Calu3 (cell line): Measurements from ENCODE around the gene PRDM8. TPM values are rescaled to one million over a fixed set of nuclear protein-coding genes. Genes with fewer than 3 reads are reported as not detected.

ENCODE experiments used
- BruUV-seq: library from RNA; stranded (reverse); fragments of 400-500 nt; replicated peaks from 2 replicates; lab custom pipeline; 2021; lab: Mats Ljungman, UMichigan
- CTCF ChIA-PET: fragments of 300-600 bp; sonication (Branson Sonifier 250); formaldehyde crosslinking; loops from one replicate; lab custom pipeline; 2022; ENCODE audit warnings: antibody characterized with exemption; lab: Charles Lee
- DNase-seq: peaks from one replicate; pipeline ENCODE4 v3.0.0; 2022
- H3K27ac Mint-ChIP-seq: one replicate; pipeline ENCODE4 v1.8.0; 2022; ENCODE audit warnings: mixed read lengths; ENCODE audit not compliant: unreplicated experiment
- H3K27me3 Mint-ChIP-seq: one replicate; pipeline ENCODE4 v1.8.0; 2022; ENCODE audit warnings: mixed read lengths; ENCODE audit not compliant: unreplicated experiment
- H3K36me3 Mint-ChIP-seq: one replicate; pipeline ENCODE4 v1.8.0; 2022; ENCODE audit warnings: mild to moderate bottlenecking, moderate library complexity, mixed read lengths; ENCODE audit not compliant: insufficient read depth, unreplicated experiment
- H3K4me1 Mint-ChIP-seq: one replicate; pipeline ENCODE4 v1.8.0; 2022; ENCODE audit warnings: mild to moderate bottlenecking, low read depth, mixed read lengths; ENCODE audit not compliant: unreplicated experiment
- H3K4me3 Mint-ChIP-seq: one replicate; pipeline ENCODE4 v1.8.0; 2022; ENCODE audit warnings: mild to moderate bottlenecking, low read depth, moderate library complexity, mixed read lengths; ENCODE audit not compliant: unreplicated experiment
- H3K9me3 Mint-ChIP-seq: one replicate; pipeline ENCODE4 v1.8.0; 2022; ENCODE audit warnings: low read depth, mixed read lengths; ENCODE audit not compliant: unreplicated experiment
- intact Hi-C: fragments of 100-400 bp; cut with micrococcal nuclease; formaldehyde crosslinking; loops from one replicate; pipeline ENCODE4 v1.10.0; 2022; ENCODE audit not compliant: unreplicated experiment
- total RNA-seq: library from RNA; stranded (reverse); gene quantifications from 2 replicates; pipeline ENCODE4 v1.2.3, GENCODE V29; 2022
- TF ChIP-seq, protein P1 (sequence below): fragments of 200-600 bp; IDR thresholded peaks from one replicate; pipeline ENCODE4 v1.8.0; 2022; ENCODE audit warnings: antibody characterized with exemption; ENCODE audit not compliant: unreplicated experiment

Gene PRDM8
- total RNA-seq, 1 experiment from 2014 or later = 1.8 TPM

DNA sequence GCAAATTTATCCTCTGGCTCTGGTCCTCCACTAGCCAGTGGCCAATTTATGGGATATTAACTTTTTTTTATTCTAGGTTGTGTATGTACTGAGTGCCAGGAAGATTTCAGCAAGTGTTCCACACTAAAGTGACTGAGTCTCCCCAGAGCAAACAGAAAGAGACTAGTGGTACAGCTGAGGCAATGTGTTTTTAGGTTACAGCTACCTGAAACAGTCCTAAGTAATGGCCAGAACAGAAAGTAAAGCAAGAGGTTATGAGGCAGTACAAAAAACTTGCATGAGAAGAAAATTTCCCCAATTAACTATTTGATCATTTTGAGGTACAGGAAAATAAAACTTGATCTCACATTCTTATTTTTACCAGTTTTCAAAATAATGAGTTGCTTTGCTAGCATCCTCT is 31.2 kb downstream of the PRDM8 start:
- Mint-ChIP-seq H3K27me3 (no peaks in the 10 kb centered on the region), H3K4me1 (no peaks in the 10 kb centered on the region), H3K4me3 (no peak overlapping the region), H3K36me3 (no peaks in the 10 kb centered on the region), H3K9me3 (no peaks in the 10 kb centered on the region), H3K27ac (no peak overlapping the region)
- intact Hi-C loops = no loop called here
- no TSS peak for BruUV-seq
- TF ChIP-seq, protein P1, sequence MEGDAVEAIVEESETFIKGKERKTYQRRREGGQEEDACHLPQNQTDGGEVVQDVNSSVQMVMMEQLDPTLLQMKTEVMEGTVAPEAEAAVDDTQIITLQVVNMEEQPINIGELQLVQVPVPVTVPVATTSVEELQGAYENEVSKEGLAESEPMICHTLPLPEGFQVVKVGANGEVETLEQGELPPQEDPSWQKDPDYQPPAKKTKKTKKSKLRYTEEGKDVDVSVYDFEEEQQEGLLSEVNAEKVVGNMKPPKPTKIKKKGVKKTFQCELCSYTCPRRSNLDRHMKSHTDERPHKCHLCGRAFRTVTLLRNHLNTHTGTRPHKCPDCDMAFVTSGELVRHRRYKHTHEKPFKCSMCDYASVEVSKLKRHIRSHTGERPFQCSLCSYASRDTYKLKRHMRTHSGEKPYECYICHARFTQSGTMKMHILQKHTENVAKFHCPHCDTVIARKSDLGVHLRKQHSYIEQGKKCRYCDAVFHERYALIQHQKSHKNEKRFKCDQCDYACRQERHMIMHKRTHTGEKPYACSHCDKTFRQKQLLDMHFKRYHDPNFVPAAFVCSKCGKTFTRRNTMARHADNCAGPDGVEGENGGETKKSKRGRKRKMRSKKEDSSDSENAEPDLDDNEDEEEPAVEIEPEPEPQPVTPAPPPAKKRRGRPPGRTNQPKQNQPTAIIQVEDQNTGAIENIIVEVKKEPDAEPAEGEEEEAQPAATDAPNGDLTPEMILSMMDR = no peak
- no peak for DNase-seq
- CTCF ChIA-PET = no interaction called here

DNA sequence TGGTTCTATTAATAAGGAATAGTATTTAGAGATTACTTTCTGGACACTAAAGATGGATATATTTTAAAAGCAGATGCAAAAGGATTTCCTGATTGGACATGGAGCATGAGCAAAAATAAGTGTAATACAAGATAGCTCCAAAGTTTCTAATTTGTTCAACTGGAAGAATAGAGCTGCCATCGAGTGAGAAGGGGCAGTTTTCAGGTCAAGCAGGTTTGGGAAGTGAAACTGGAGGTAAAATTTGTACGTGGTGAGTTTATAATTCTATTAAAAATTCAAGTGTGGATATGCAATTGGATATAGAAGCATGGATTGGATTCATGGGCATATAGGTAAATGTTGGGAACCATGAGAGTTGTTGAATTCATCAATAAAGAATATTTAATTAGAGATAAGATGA is 31.8 kb downstream of the PRDM8 start:
- DNase-seq = no peak
- H3K9me3 Mint-ChIP-seq = no peaks in the 10 kb centered on the region
- no TSS peak for BruUV-seq
- no peak overlapping the region for H3K27ac Mint-ChIP-seq
- CTCF ChIA-PET = no interaction called here
- H3K4me3 Mint-ChIP-seq = no peak overlapping the region
- no peaks in the 10 kb centered on the region for H3K27me3 Mint-ChIP-seq
- TF ChIP-seq, protein P1 = no peak
- intact Hi-C loops = no loop called here
- no peaks in the 10 kb centered on the region for H3K36me3 Mint-ChIP-seq
- H3K4me1 Mint-ChIP-seq = no peaks in the 10 kb centered on the region

DNA sequence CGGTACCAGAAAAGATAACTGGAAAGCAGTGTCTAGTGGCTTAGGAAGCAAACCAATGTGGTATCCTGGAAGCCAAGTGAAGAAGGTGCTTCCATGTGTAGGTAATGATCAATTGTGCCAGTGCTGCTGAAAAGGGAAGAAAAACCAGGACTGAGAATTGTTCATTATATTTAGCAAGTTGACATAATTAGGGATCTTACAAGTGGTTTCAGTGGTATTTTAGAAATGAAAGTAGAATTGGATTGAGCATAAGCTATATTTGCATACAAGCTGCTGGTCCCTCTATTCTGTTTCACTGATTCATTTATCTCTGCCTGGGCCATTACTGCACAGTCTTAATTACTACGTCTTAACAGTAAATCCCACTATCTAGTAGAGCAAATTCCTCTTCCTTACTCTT is 32.3 kb downstream of the PRDM8 start:
- TF ChIP-seq, protein P1 = no peak
- Mint-ChIP-seq H3K4me1 (no peaks in the 10 kb centered on the region), H3K36me3 (no peaks in the 10 kb centered on the region), H3K27me3 (no peaks in the 10 kb centered on the region), H3K9me3 (no peaks in the 10 kb centered on the region), H3K4me3 (no peak overlapping the region), H3K27ac (no peak overlapping the region)
- no TSS peak for BruUV-seq
- DNase-seq = no peak
- intact Hi-C loops = no loop called here
- CTCF ChIA-PET = interaction anchor here (1.1 kb wide), 1 partner anchor 106 kb away, joined by 3 read pairs; the partner anchor contains the start of gene CFAP299

DNA sequence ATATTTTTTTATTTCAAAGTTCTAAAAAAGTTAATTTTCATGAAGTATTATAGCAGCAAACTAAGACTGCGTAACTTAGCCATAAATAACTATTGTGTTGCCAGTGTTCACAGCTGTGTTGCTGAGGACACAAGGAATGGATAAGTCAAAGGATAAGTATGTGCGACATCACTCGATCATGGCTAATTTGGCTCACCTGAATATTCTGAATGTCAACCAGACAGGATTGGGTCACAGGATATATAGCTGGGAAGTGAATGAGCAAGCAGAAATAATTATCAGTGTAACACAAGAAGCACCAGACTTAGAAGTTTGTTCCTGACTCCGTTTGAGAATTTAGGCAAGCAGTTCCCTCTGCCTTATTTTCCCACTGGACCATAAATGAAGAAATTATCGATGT is 33.9 kb downstream of the PRDM8 start:
- no peaks in the 10 kb centered on the region for H3K27me3 Mint-ChIP-seq
- CTCF ChIA-PET = no interaction called here
- intact Hi-C loops = no loop called here
- no peak overlapping the region for H3K4me3 Mint-ChIP-seq
- no TSS peak for BruUV-seq
- DNase-seq = no peak
- H3K9me3 Mint-ChIP-seq = no peaks in the 10 kb centered on the region
- TF ChIP-seq, protein P1 = no peak
- H3K27ac Mint-ChIP-seq = no peak overlapping the region
- no peaks in the 10 kb centered on the region for H3K36me3 Mint-ChIP-seq
- H3K4me1 Mint-ChIP-seq = peaks cover 8% of the 10 kb centered on the region
